ENCODE data around the gene SLC22A3.
"Not testable (repeated sequence)": the region's sequence is repeated elsewhere in the genome, so short reads cannot be mapped to it uniquely, and the experiment has no call there.

The SLC22A3 gene

GRCh38 chr6:160336200-160336599, 12.0 kb upstream of the SLC22A3 start:
- no peak for DNase-seq

- DNase-seq, result no peak
Observed at GRCh38 chr6:160337301-160337700, 10.9 kb upstream of the SLC22A3 start.

GRCh38 chr6:160337991-160338390, 10.2 kb upstream of the SLC22A3 start:
- DNase-seq, result no peak

GRCh38 chr6:160343144-160343543, 5.0 kb upstream of the SLC22A3 start:
- DNase-seq, result no peak

GRCh38 chr6:160344271-160344670, 3.9 kb upstream of the SLC22A3 start:
- no peak for DNase-seq

- DNase-seq, result no peak
Observed at GRCh38 chr6:160347259-160348222, 637 bp upstream of the SLC22A3 start.

- no peak for DNase-seq
Observed at GRCh38 chr6:160349020-160349441, 853 bp downstream of the SLC22A3 start.

- DNase-seq, result no peak
Observed at GRCh38 chr6:160349814-160350350, 1.7 kb downstream of the SLC22A3 start.

GRCh38 chr6:160353950-160354496, 5.8 kb downstream of the SLC22A3 start:
- no peak for DNase-seq

- DNase-seq, result no peak
Observed at GRCh38 chr6:160355001-160355400, 6.8 kb downstream of the SLC22A3 start.

- DNase-seq, result no peak
Observed at GRCh38 chr6:160356074-160356744, 8.0 kb downstream of the SLC22A3 start.

- no peak for DNase-seq
Observed at GRCh38 chr6:160357088-160357487, 8.9 kb downstream of the SLC22A3 start.

GRCh38 chr6:160358225-160359119, 10.3 kb downstream of the SLC22A3 start:
- no peak for DNase-seq

- DNase-seq, result no peak
Observed at GRCh38 chr6:160360955-160361354, 12.8 kb downstream of the SLC22A3 start.

GRCh38 chr6:160362556-160362955, 14.4 kb downstream of the SLC22A3 start:
- no peak for DNase-seq

- no peak for DNase-seq
Observed at GRCh38 chr6:160363016-160363996, 15.1 kb downstream of the SLC22A3 start.

GRCh38 chr6:160365117-160365516, 16.9 kb downstream of the SLC22A3 start:
- no peak for DNase-seq

- no peak for DNase-seq
Observed at GRCh38 chr6:160367798-160368547, 19.8 kb downstream of the SLC22A3 start.

GRCh38 chr6:160368670-160369069, 20.5 kb downstream of the SLC22A3 start:
- no peak for DNase-seq

- not testable (repeated sequence) for DNase-seq
Observed at GRCh38 chr6:160373601-160374000, 25.4 kb downstream of the SLC22A3 start.

Measured in NCI-H1930 (cell line).